CD4-positive, alpha-beta T cell treated with Interleukin-6 for 4 hours (primary cell): ENCODE results near the gene WDR13.
"Not testable (repeated sequence)": the region's sequence is repeated elsewhere in the genome, so short reads cannot be mapped to it uniquely, and the experiment has no call there.

ENCODE experiments used
- DNase-seq: peaks from one replicate; pipeline ENCODE4 v3.0.0-alpha.2; 2020; ENCODE audit warnings: mixed read lengths

WDR13 gene

DNA sequence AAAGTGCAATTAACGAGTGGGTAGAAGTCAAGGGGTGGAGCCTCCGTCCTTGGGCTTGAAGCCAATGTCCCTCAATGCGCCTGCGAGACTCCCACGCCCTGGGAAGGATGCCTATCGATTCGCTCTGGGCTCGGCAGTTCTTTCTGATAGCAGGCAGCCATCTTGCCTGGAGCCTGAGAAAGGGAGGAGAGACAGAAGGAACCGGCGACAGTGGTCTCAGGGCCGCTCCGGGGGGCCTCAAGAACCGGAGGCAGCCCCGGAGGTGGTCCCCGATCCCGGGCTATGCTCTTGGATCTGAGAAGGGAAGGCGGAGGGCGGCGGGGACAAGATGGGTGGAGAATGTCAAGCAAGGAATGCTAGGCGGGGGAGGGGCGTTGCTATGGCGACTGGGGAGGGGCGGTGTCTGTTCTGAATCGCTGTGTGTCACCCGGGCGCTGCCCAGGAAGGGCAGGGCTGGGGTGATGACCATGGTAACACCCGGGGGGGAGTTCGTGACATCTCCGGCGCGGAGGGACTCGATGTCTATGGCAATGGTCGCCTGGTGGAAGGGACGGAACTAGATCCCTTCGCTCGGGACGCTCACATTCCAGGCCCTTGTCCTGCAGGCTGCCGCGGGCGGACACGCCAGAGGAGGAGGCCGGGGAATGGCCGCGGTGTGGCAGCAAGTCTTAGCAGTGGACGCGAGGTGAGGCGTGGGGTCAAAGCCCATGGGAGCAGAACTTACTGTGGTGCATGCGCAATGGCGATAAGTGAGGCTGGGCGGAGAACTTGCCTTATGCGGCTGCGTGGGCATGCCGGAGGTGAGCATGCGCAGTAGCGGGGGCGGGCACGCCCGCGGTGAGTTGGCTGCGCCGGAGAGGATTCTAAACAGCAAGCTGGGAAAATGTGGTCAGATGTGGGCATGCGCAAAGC, at the start of gene WDR13:
WDR13 (plus strand) TSS at position 140 of the 912 bp plus-strand sequence; CDS start at position 645, 505 bp downstream.
- DNase-seq, result peak; percentile 94

DNA sequence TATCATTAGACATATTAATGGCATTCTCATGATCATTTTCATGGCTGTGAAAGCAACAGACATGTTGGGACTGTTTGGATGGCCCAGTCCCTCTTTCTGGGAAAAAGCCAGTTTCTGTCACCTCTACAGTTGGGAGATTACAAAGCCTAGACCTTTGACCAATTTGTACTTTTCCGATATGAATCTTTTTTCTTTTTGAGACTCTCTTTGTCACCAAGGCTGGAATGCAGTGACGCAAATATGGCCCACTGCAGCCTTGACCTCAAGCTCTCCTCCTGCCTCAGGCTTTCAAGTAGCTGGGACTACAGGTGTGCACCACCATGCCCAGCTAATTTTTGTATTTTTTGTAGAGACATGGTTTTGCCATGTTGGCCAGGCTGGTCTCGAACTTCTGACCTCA, 48.4 kb upstream of the WDR13 start:
- DNase-seq, result no peak

DNA sequence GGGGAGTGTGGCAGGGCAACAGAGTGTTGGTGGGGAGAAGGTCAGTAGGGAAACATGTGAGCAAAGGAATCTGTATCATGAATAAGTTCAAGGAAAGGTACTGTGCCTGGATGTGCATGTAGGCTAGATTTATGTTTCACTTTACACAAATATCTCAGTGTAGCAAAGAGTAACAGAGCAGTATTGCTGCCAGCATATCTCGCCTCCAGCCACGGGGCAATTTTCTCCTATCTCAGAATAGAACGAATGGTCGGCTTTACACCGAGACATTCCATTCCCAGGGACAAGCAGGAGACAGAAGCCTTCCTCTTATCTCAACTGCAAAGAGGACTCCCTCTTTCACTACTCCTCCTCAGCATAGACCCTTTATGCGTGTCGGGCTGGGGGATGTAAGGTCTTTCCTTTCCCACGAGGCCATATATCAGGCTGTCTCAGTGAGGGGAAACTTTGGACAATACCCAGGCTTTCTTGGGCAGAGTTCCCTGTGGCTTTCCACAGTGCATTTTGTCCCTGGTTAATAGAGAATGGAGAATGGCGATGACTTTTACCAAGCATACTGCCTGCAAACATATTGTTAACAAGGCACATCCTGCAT, 41.5 kb upstream of the WDR13 start:
- DNase-seq, result not testable (repeated sequence)

DNA sequence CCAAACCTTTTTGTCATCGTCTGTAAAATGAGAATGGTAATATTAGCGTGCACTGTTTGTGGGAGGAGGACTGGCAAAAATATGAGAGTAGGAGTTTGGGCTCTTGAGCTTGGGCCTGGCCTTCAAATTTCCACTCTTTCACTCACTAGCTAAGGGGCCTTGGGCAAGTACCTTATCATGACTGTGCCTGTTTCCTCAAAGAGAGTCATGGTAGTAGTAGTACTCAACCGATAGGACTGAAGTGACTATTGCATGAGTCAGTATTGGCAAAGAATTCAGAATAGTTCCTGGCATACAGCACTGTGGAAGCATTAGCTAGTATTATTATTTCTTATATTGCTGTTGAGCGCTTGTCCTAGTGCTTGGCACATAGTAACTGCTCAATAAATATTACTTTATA, 39.0 kb upstream of the WDR13 start:
- DNase-seq, result no peak

DNA sequence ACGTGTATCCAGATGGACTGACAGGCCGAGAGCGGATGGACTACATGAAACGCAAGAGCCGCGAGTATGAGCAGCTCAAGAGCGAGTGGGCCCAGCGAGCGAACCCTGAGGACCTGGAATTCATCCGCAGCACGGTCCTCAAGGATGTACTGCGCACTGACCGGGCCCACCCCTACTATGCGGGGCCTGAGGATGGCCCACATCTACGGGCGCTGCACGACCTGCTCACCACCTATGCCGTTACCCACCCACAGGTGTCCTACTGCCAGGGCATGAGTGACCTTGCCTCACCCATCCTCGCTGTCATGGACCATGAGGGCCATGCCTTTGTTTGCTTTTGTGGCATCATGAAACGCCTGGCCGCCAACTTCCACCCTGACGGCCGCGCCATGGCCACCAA, 37.7 kb upstream of the WDR13 start:
- DNase-seq, result no peak

DNA sequence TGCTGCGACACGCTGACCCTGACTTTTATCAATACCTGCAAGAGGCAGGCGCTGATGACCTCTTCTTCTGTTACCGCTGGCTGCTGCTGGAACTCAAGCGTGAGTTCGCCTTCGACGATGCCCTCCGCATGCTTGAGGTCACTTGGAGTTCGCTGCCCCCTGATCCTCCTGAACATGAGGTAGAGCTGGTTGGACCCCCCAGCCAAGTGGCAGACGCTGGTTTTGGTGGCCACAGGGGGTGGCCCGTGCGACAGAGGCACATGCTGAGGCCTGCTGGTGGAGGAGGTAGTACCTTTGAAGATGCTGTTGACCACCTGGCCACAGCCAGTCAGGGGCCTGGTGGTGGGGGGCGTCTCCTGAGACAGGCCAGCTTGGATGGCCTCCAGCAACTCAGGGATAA, 37.2 kb upstream of the WDR13 start:
- DNase-seq, result no peak

DNA sequence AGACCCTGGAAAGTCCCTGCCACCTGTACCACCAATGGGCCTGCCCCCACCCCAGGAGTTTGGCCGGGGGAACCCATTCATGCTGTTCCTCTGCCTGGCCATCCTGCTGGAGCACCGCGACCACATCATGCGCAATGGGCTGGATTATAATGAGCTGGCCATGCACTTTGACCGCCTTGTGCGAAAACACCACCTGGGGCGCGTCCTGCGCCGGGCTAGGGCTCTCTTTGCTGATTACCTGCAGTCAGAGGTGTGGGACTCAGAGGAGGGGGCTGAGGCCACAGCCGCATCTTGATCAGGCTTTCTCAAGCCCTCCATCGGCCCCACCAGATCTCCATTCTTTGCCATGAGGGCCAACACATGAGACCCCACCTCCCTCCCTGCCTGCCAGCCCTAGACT, 36.6 kb upstream of the WDR13 start:
- DNase-seq, result no peak

DNA sequence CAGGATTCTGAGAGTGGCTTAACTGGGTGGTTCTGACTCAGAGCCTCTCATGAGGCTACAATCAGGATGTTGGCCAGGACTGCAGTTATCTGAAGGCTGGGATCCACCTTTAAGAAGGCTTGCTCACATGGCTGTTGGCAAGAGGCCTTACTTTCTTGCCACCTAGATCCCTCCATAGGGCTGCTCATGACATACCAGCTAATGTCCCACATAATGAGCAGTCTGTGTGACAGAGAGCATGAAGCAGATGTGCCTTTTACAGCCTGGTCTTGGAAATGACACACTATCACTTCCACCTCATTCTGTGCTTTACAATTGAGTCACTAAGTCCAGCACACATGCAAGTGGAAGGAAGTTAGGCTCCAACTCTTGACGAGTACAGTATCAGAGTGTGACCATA, 27.3 kb upstream of the WDR13 start:
- no peak for DNase-seq

DNA sequence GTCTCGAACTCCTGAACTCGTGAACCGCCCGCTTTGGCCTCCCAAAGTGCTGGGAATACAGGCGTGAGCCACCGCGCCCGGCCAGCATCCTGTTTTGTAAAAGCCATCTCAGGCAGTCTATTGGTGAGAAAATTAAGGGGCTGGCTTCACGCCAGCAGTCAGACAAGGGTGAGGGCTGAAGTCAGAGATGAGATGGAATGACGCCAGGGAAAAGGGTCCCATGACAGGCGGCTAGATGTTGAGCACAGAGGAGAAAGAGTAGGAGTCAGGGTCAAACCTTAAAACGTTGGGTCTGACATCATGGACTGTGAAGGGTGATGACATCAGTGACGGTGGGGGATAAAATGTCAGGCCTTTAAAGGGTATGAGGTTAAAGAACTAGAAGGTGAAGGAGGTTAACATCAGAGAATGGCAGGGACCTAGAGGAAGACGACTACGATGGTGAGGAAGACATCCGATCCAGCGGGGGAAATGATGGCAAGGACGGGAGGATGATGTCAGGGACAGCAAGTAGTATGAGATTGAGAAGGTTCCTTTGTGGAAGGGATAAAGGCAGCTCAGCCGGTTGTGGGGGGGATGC, 23.5 kb upstream of the WDR13 start:
- peak; percentile 20 for DNase-seq

DNA sequence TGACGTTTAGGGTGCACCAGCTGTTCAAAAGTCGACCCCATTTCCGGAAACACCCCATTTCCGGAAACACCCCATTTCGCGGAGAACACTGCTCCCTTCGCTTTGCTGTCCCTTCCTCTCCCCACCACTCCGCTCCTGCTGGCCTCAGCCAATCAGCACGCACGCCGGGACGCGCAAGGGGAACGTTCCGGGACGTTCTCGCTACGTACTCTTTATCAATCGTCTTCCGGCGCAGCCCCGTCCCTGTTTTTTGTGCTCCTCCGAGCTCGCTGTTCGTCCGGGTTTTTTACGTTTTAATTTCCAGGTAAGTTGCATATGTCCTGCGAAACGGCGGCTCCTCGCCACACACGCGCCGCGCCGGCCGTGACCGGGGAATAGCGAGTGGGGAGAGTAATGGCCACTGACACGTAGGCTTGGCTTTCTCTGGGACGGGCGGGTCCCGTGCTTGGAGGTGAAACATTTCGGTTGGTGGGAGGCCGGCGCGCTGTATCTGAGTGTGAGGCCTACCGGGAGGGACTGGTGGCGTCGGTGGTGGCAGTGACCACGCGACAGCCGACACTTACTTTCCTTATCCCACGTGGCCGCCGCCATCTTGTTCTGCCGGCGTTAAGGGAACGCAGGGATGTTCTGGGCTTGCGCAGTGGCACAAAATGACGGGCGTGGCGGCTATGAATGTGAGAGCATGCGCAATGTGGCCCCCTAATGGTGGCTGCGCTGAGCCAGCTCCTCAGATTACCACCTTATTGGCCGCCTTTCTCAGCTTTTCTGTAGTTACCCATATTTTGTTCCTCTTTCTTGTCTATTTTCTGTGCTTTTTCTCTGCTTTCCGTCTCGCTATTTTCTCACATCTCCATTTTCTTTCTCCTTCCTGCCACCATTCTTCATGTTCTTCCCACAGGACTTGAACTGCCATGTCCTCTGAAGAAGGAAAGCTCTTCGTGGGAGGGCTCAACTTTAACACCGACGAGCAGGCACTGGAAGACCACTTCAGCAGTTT, 22.7 kb upstream of the WDR13 start, which contains the start of gene RBM3:
RBM3 (plus strand) TSS at position 215 of the 997 bp plus-strand sequence; CDS start at position 912, 697 bp downstream.
- DNase-seq, result peak; percentile 93

DNA sequence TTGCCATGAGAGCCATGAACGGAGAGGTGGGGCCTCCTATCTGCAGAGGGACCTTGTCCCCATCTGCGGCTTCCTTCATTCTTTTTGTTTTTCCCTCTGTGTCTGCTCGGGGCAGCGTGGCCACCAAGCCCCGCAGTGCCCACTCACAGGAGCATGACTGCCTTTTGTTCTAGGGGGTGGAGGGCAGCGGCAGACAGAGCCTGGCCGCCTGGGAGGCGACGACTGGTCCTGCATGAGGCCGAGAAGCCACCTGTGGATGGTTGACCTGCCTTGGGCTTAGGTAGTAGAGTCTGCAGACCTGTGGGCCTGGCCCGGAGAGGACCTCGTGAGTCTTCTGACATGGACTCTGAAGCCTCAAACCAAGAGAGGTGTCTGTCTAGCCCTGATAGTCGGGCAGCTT, 21.6 kb upstream of the WDR13 start:
- no peak for DNase-seq

DNA sequence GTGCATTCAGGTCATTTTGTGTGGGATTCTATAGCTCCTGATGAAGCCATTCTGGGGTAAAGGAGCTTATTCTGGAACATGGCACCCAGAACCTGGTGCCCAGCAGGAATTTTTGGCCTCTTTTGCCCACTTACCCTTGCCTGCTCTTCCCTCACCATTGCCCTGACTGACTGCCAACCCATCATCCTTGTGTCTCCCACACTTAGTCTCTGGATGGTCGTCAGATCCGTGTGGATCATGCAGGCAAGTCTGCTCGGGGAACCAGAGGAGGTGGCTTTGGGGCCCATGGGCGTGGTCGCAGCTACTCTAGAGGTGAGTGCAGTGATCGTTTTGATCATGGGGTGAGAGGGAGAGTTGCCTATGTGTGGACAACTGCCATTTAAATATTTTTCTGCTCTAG, 21.2 kb upstream of the WDR13 start:
- DNase-seq, result no peak

DNA sequence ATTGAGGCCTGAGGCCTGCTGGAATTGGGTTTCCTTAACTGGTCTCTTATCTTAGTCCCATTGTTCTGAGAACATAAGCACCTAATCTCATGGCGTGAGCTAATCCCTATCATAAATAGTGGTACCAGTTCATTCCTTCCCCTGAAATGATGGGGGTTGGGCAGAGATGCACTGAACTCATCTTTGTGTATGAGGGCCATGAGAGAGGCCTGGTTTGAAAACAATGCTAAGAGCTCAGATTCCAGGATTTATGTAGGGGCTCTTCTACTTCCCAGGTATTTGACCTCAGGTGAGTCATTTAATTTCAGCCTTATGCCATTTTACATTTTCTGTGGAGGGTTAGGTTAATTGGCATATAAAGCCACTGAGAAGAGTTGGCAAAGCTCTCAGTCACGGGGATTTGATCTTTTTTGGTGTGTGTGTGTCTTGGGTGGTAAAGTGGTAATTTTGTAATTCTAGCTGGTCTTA, 18.6 kb upstream of the WDR13 start:
- no peak for DNase-seq

DNA sequence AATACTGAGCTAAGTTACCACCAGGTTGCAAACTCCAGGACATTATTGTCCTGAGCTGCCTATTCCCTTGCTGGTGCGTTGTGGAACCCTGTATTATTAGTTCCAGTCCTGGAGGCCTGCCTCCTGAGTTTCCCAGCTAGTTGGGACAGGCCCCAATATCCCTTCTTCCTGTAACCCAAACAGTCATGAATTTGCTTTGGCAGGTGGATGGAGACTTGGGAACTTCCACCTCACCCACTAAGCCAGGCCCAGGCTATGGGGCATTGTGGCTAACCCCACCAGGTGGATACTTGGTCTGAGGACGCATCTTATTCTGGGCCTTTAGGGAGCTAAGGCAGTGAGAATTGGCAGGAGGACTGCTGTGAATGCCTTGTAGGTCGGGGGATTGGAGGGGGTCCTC, 18.0 kb upstream of the WDR13 start:
- DNase-seq, result no peak

DNA sequence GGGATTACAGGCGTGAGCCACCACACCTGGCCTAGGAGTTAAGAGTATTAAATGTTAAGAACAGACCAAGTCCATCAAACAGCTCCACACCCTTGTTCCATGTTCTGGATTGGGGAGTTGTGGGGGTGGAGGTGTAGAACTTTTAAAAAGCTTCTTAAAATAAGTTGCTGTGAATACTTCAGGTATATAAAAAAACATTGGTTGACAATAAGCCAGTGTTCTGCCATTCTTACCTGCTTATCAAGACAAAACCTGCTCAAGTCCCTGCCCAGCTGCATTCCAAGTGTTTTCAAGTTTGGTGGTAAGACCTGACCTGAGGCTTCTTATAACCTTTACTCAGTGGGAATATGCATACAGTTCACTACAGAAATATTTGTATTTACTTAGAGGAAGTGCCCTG, 16.6 kb upstream of the WDR13 start:
- no peak for DNase-seq

DNA sequence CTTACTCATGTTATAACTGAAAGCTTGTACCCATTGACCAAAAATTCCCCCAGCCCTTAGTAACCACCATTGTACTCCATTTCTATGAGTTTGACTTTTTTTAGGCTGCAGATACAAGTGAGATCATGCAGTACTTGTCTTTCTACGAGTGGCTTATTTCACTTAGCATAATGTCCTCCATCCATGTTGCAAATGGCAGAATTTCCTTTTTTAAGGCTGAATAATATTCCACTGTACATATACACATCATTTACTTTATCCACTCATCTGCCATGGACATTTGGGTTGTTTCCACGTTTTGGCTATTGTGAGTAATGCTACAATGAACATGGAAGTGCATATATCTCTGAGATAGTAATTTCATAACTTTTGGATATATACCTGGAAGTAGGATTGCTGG, 12.6 kb upstream of the WDR13 start:
- no peak for DNase-seq

DNA sequence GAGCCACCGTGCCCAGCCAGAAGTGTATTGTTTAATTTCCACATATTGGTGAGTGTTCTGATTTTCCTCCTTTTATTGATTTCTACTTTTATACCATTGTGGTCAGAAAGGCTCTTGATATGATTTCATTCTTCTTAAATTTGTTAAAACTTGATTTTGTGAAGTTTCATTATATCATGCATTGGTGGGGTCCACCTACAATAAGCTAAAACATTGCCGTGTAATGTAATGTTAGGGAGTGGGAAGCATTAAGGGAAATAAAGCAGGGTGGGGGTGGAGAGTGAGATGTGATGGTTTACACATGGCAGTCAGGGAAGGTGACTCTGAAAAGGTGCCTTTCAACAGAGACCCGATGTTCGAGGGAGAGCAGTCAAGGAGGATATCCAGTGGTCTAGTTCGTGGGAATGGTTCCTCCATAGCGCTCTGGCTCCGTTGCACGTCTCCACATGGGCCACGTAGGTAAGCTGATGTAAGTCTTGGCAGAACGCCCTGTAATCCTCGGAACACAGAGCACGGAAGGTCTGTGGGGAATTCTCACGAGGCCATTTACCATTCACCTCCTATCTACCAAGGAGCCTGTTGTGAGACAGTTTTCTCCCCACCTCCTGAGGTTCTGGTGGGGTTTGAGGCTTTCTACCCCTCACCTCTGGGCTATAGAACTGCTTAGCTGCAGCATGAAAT, 7.7 kb upstream of the WDR13 start:
- DNase-seq, result no peak

DNA sequence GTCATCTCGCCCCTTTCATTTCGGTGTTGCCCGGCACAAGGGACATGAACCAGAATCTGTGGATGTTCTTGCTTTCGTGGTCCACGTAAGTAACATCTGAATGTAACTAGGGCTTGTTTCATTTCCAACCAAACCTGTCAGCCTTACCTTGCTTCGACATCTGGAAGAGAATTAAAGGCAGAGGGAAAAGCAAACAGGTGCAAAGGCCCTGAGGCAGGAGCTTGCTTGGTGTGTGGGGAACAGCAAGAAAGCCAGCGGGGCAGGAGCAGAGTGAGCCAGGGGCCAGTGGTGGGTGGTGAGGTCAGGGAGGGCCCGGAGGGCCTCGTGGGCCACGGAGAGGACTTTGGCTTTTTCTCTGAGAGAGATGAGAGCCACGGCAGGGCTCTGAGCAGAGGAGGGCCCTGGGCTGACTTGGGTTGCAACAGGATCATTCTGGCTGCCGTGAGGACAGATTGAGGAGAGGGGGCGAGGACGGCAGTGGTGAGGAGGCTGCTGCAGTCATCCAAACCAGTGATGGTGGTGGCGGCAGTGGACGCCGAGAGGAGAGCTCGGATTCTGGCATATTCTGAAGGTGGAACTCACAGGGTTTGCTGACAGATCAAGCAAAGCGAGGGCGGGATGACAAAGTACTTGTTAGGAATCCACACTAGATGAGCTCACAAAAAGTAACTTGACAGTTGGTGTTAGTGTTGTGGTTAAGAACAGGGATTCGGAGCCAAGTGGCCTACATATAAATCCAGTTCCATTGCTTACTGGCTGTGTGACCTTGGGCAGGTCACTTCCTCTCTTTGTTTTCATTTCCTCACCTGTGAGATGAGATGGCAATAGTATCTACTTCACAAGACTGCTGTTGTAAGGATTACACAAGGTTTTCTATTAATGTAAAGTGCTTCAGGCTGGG, 6.8 kb upstream of the WDR13 start:
- DNase-seq, result no peak

DNA sequence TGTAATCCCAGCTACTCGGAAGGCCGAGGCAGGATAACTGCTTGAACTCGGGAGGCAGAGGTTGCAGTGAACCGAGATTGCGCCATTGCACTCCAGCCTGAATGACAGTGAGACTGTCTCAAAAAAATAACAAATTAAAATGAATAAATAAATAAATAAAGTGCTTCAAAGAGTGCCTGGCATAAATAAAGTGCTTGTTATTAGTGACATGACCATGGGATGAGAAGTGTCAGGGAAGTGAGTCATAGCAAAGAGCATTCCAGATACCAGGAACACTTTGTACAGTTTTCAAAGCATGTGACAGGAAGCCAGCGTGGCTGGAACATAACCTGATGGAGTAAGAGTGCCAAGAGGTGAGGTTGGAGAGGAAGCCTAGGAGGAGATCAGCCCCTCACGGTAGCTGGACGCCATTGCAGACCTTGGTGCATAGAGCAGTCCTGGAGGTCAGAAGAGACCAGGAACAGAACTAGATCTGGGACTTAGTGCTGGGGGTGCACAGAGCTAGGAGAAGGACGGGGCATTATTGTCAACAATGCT, 6.0 kb upstream of the WDR13 start:
- DNase-seq, result no peak

DNA sequence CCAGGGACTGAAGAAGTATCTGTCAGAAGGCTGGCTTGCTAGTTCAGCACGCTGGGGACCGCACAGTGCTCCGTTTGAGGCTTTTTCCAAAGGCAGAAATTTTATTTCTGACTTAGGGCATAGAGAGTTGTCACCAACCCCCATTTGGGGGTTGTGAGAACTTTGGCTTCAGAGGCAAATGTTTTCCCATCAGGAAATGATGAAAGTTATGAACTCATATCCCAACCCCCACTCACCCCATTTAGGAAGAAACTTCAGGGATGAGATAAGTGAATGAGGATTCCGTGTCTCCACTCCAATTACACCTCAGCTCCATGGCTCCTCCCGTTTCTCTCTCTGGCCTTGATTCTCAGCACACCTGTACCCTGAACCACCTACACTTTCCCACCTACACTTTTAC, 4.3 kb upstream of the WDR13 start:
- no peak for DNase-seq

DNA sequence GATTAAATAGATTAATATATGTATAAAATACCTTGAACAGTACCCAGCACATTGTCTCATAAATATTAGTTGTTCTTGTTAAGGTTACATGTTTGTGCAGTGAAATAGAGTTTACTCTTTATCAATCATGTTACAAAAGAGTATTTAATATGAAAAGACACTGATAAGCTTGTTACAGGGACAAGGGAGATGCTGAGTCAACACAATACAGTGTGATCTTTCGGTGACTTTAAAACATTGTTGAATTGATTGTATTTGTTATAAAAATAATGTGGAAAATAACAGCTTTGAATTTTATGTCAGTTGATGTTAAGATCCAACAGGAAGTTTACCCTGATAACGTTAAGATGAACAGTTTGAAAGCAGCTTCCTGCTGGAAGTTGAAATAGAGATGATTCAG, 1.4 kb upstream of the WDR13 start:
- DNase-seq, result no peak
